GM23338 (cell line): ENCODE data around the gene PRKD3. TPM values are rescaled to one million over a fixed set of nuclear protein-coding genes. Genes with fewer than 3 reads are reported as not detected.

ENCODE experiments used
- ATAC-seq: fragments of 200-7000 bp; cut with Tn5 transposase; 3 replicates; pipeline ENCODE4 v1.9.1; 2020
- DNase-seq: peaks from one replicate; pipeline ENCODE4 v3.0.0-alpha.2; 2015; ENCODE audit warnings: low spot score
- H2AFZ ChIP-seq: fragments of 200-600 bp; sonication (generic); 2 replicates; pipeline ENCODE4 v1.8.0; 2016; ENCODE audit warnings: antibody characterized with exemption, mild to moderate bottlenecking, moderate library complexity
- H3F3A ChIP-seq: fragments of 200-600 bp; sonication (generic); replicated peaks from 2 replicates; pipeline ENCODE4 v1.8.0; 2017; ENCODE audit warnings: antibody characterized with exemption, mixed run types, low read depth
- H3K27ac ChIP-seq: fragments of 200-600 bp; sonication (generic); 2 replicates; pipeline ENCODE4 v1.6.1; 2016; ENCODE audit warnings: low read depth
- H3K27me3 ChIP-seq: fragments of 200-600 bp; sonication (generic); 2 replicates; pipeline ENCODE4 v1.8.0; 2016; ENCODE audit warnings: mild to moderate bottlenecking, mixed run types, moderate library complexity; ENCODE audit not compliant: insufficient read depth
- H3K36me3 ChIP-seq: fragments of 200-600 bp; sonication (generic); 2 replicates; pipeline ENCODE4 v1.8.0; 2016; ENCODE audit warnings: mild to moderate bottlenecking; ENCODE audit not compliant: insufficient read depth
- H3K4me1 ChIP-seq: fragments of 200-600 bp; sonication (generic); 2 replicates; pipeline ENCODE4 v1.8.0; 2016; ENCODE audit warnings: mild to moderate bottlenecking, moderate library complexity; ENCODE audit not compliant: insufficient read depth
- H3K4me2 ChIP-seq: fragments of 200-600 bp; sonication (generic); 2 replicates; pipeline ENCODE4 v1.7.1; 2017; ENCODE audit warnings: mixed run types
- H3K4me3 ChIP-seq: fragments of 200-600 bp; sonication (generic); 2 replicates; pipeline ENCODE4 v1.6.1; 2016; ENCODE audit warnings: mixed run types
- H3K79me2 ChIP-seq: fragments of 200-600 bp; sonication (generic); replicated peaks from 2 replicates; pipeline ENCODE4 v1.8.0; 2017; ENCODE audit warnings: mild to moderate bottlenecking; ENCODE audit not compliant: insufficient read depth
- H3K9me2 ChIP-seq: fragments of 200-600 bp; sonication (generic); 2 replicates; pipeline ENCODE4 v1.8.0; 2017; ENCODE audit not compliant: insufficient read depth
- H4K20me1 ChIP-seq: fragments of 200-600 bp; sonication (generic); replicated peaks from 2 replicates; pipeline ENCODE4 v1.8.0; 2017; ENCODE audit warnings: mild to moderate bottlenecking; ENCODE audit not compliant: insufficient read depth
- H3K27ac Mint-ChIP-seq: 2 replicates; pipeline ENCODE4 v1.8.0; 2020; ENCODE audit warnings: inconsistent platforms, mild to moderate bottlenecking, moderate library complexity, mixed read lengths
- H3K27me3 Mint-ChIP-seq: 3 replicates; pipeline ENCODE4 v1.8.0; 2022; ENCODE audit warnings: low read depth, mild to moderate bottlenecking, moderate library complexity, mixed read lengths, inconsistent platforms; ENCODE audit not compliant: insufficient read depth, poor library complexity
- H3K36me3 Mint-ChIP-seq: 3 replicates; pipeline ENCODE4 v1.8.0; 2021; ENCODE audit warnings: low read depth, mild to moderate bottlenecking, inconsistent platforms, moderate library complexity, mixed read lengths
- H3K4me1 Mint-ChIP-seq: 3 replicates; pipeline ENCODE4 v1.8.0; 2020; ENCODE audit warnings: mild to moderate bottlenecking, inconsistent platforms, mixed read lengths
- H3K4me3 Mint-ChIP-seq: 3 replicates; pipeline ENCODE4 v1.8.0; 2021; ENCODE audit warnings: moderate library complexity, mild to moderate bottlenecking, inconsistent platforms, mixed read lengths
- H3K9me3 Mint-ChIP-seq: 3 replicates; pipeline ENCODE4 v1.8.0; 2020; ENCODE audit warnings: moderate library complexity, mild to moderate bottlenecking, inconsistent platforms, mixed read lengths
- CREB1 ChIP-seq: fragments of 250-450 bp; sonication (Bioruptor Pico); IDR thresholded peaks from 2 replicates; pipeline ENCODE4 v1.5.0; 2020; ENCODE audit warnings: low read depth, mild to moderate bottlenecking, moderate library complexity
- CTCF ChIP-seq, 2 experiments: fragments of 200-600 bp in 1 of 2; sonication (generic) in 1 of 2; conservative IDR thresholded peaks; 2 replicates each; pipeline versions ENCODE4 v1.5.1 to v1.6.1; 2016 to 2017; ENCODE audit warnings: antibody characterized with exemption in 2 of 2, low read depth in 2 of 2, mild to moderate bottlenecking in 2 of 2, moderate library complexity in 1 of 2
- ETS1 ChIP-seq: IDR thresholded peaks from 2 replicates; pipeline ENCODE4 v1.6.1; 2016; ENCODE audit warnings: antibody characterized with exemption
- EZH2 ChIP-seq: fragments of 200-600 bp; sonication (generic); IDR thresholded peaks from one replicate; pipeline ENCODE4 v1.8.0; 2017; ENCODE audit warnings: antibody characterized with exemption, mild to moderate bottlenecking, low read depth; ENCODE audit not compliant: unreplicated experiment
- EZH2phosphoT487 ChIP-seq: fragments of 200-600 bp; sonication (generic); IDR thresholded peaks from one replicate; pipeline ENCODE4 v1.8.1; 2018; ENCODE audit warnings: antibody characterized with exemption; ENCODE audit not compliant: unreplicated experiment
- JUNB ChIP-seq: IDR thresholded peaks from one replicate; pipeline ENCODE4 v1.6.1; 2016; ENCODE audit warnings: antibody characterized with exemption; ENCODE audit not compliant: unreplicated experiment
- NANOG ChIP-seq: IDR thresholded peaks from 2 replicates; pipeline ENCODE4 v1.6.1; 2016; ENCODE audit warnings: antibody characterized with exemption, borderline replicate concordance
- POLR2AphosphoS5 ChIP-seq: IDR thresholded peaks from 2 replicates; pipeline ENCODE4 v1.6.1; 2016; ENCODE audit warnings: antibody characterized with exemption, low read depth
- STAT1 ChIP-seq: IDR thresholded peaks from one replicate; pipeline ENCODE4 v1.6.1; 2016; ENCODE audit warnings: antibody characterized with exemption; ENCODE audit not compliant: unreplicated experiment
- ZNF331 ChIP-seq: fragments of 250-450 bp; sonication (Bioruptor Pico); IDR thresholded peaks from 2 replicates; pipeline ENCODE4 v1.5.0; 2020; ENCODE audit warnings: low read depth, mild to moderate bottlenecking, moderate library complexity
- polyA plus RNA-seq: library from polyadenylated mRNA; unstranded; fragments of >200 nt; fragmentation: Nextera tagmentation; extraction: Ambion mirVana; gene quantifications from 2 replicates; pipeline ENCODE4 v1.2.1, GENCODE V29; 2016
- total RNA-seq: library from RNA; depleted of rRNA; stranded (reverse); fragments of >200 nt; shearing (Covaris generic); gene quantifications from 2 replicates; pipeline ENCODE4 v1.2.3, GENCODE V29; 2014

The PRKD3 gene
- total and polyA plus RNA-seq, 2 experiments from 2014 or later: 59.7 to 77.0 TPM

- H3K27ac ChIP-seq: no peak overlapping the region
- H3K4me3 ChIP-seq: no peak overlapping the region
- H3K9me2 ChIP-seq: no peaks in the 10 kb centered on the region
- no peak overlapping the region for H2AFZ ChIP-seq
- no peaks in the 10 kb centered on the region for H3K36me3 Mint-ChIP-seq
- no peak overlapping the region for H3K4me2 ChIP-seq
- no peaks in the 10 kb centered on the region for H3K9me3 Mint-ChIP-seq
- H3F3A ChIP-seq: no peaks in the 10 kb centered on the region
- no peaks in the 10 kb centered on the region; the same call in 2 of the 3 replicates for H3K4me1 Mint-ChIP-seq
- H3K4me3 Mint-ChIP-seq: no peak overlapping the region
- H3K27ac Mint-ChIP-seq: no peak overlapping the region
- no peak for DNase-seq
- H3K27me3 ChIP-seq: no peaks in the 10 kb centered on the region
- ATAC-seq: no peak
- TF ChIP-seq CTCF (conservative IDR thresholded peaks at IDR 0.05; ENCODE audit: low read depth in 2 of 2): no peak
- TF ChIP-seq EZH2phosphoT487: no peak
- TF ChIP-seq STAT1: no peak
- TF ChIP-seq POLR2AphosphoS5: no peak
- TF ChIP-seq EZH2: no peak
- no peak for TF ChIP-seq ZNF331 (CRISPR knock-in tag)
- H3K27me3 Mint-ChIP-seq: no peaks in the 10 kb centered on the region
- H3K4me1 ChIP-seq: no peaks in the 10 kb centered on the region
- no peaks in the 10 kb centered on the region for H3K36me3 ChIP-seq
- H3K79me2 ChIP-seq: no peaks in the 10 kb centered on the region
- H4K20me1 ChIP-seq: no peaks in the 10 kb centered on the region
Measured at GRCh38 chr2:37365669-37366068, 41.0 kb upstream of the PRKD3 start.

GRCh38 chr2:37364351-37364750 lies 39.7 kb upstream of the PRKD3 start:
- no peaks in the 10 kb centered on the region for H3K27me3 ChIP-seq
- H3K36me3 Mint-ChIP-seq: no peaks in the 10 kb centered on the region
- no peaks in the 10 kb centered on the region for H4K20me1 ChIP-seq
- H3K27ac ChIP-seq: no peak overlapping the region
- DNase-seq: no peak
- H3K4me1 Mint-ChIP-seq: no peaks in the 10 kb centered on the region; the same call in 2 of the 3 replicates
- H3F3A ChIP-seq: no peaks in the 10 kb centered on the region
- no peaks in the 10 kb centered on the region for H3K36me3 ChIP-seq
- H3K27ac Mint-ChIP-seq: no peak overlapping the region
- no peak overlapping the region for H3K4me3 Mint-ChIP-seq
- no peak overlapping the region for H2AFZ ChIP-seq
- H3K4me3 ChIP-seq: no peak overlapping the region
- no peaks in the 10 kb centered on the region for H3K9me3 Mint-ChIP-seq
- H3K27me3 Mint-ChIP-seq: peaks cover 3% of the 10 kb centered on the region
- no peak for ATAC-seq
- no peaks in the 10 kb centered on the region for H3K79me2 ChIP-seq
- H3K9me2 ChIP-seq: no peaks in the 10 kb centered on the region
- H3K4me2 ChIP-seq: no peak overlapping the region
- TF ChIP-seq ZNF331 (CRISPR knock-in tag) (no peak), EZH2 (no peak), NANOG (no peak), ETS1 (no peak), CREB1 (CRISPR knock-in tag) (no peak), JUNB (no peak)
- no peaks in the 10 kb centered on the region for H3K4me1 ChIP-seq
